ENCODE results near the gene PPM1D. TPM values are rescaled to one million over a fixed set of nuclear protein-coding genes. Genes with fewer than 3 reads are reported as not detected.

PPM1D gene
- total and polyA plus RNA-seq, 2 experiments from 2014 or later: 7.8 to 13.3 TPM

DNA sequence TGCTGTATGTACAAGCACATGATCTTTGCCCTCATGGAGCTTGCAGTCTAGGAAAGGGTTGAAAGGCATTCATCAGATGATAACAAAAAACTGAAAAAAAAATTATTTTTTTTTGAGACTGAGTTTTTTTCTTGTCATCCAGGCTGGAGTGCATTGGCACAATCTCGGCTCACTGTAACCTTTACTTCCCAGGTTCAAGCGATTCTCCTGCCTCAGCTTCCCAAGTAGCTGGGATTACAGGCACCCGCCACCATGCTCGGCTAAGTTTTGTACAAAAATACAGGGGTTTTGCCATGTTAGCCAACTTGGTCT lies 39.0 kb downstream of the PPM1D start (continued):
- TF ChIP-seq, protein P1, sequence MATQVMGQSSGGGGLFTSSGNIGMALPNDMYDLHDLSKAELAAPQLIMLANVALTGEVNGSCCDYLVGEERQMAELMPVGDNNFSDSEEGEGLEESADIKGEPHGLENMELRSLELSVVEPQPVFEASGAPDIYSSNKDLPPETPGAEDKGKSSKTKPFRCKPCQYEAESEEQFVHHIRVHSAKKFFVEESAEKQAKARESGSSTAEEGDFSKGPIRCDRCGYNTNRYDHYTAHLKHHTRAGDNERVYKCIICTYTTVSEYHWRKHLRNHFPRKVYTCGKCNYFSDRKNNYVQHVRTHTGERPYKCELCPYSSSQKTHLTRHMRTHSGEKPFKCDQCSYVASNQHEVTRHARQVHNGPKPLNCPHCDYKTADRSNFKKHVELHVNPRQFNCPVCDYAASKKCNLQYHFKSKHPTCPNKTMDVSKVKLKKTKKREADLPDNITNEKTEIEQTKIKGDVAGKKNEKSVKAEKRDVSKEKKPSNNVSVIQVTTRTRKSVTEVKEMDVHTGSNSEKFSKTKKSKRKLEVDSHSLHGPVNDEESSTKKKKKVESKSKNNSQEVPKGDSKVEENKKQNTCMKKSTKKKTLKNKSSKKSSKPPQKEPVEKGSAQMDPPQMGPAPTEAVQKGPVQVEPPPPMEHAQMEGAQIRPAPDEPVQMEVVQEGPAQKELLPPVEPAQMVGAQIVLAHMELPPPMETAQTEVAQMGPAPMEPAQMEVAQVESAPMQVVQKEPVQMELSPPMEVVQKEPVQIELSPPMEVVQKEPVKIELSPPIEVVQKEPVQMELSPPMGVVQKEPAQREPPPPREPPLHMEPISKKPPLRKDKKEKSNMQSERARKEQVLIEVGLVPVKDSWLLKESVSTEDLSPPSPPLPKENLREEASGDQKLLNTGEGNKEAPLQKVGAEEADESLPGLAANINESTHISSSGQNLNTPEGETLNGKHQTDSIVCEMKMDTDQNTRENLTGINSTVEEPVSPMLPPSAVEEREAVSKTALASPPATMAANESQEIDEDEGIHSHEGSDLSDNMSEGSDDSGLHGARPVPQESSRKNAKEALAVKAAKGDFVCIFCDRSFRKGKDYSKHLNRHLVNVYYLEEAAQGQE (IDR thresholded peaks at IDR 0.05; ENCODE audit: unreplicated experiment): no peak
- TF ChIP-seq ZNF331 (CRISPR knock-in tag; IDR thresholded peaks at IDR 0.05; ENCODE audit: low read depth): no peak

DNA sequence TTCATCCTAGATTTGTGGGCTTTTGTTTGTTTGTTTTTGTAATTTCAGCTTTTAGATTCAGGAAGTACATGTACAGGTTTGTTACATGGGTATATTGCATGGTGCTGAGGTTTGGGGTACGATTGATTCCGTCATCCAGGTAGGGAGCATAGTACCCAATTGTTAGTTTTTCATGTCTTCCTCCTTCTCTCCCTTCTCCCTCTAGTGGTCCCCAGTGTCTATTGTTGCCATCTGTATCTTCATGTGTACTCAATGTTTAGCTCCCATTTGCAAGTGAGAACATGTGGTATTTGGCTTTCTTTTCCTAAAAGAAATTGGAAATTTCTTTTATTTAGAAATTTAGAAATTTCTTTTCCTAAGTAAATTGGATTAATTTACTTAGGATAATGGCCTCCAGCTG lies 40.5 kb downstream of the PPM1D start:
- no peak for TF ChIP-seq EZH2phosphoT487 (IDR thresholded peaks at IDR 0.05; ENCODE audit: unreplicated experiment)
- TF ChIP-seq, protein P2, sequence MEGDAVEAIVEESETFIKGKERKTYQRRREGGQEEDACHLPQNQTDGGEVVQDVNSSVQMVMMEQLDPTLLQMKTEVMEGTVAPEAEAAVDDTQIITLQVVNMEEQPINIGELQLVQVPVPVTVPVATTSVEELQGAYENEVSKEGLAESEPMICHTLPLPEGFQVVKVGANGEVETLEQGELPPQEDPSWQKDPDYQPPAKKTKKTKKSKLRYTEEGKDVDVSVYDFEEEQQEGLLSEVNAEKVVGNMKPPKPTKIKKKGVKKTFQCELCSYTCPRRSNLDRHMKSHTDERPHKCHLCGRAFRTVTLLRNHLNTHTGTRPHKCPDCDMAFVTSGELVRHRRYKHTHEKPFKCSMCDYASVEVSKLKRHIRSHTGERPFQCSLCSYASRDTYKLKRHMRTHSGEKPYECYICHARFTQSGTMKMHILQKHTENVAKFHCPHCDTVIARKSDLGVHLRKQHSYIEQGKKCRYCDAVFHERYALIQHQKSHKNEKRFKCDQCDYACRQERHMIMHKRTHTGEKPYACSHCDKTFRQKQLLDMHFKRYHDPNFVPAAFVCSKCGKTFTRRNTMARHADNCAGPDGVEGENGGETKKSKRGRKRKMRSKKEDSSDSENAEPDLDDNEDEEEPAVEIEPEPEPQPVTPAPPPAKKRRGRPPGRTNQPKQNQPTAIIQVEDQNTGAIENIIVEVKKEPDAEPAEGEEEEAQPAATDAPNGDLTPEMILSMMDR (conservative IDR thresholded peaks at IDR 0.05; ENCODE audit: low read depth in 2 of 2): peak; percentile 49 to 68
- Histone ChIP-seq H2AFZ (no peak overlapping the region), H3K4me1 (ENCODE audit: insufficient read depth) (no peaks in the 10 kb centered on the region), H3K79me2 (replicated peaks; ENCODE audit: insufficient read depth) (peaks cover 32% of the 10 kb centered on the region), H4K20me1 (replicated peaks; ENCODE audit: insufficient read depth) (peaks cover 9% of the 10 kb centered on the region), H3K9me2 (ENCODE audit: insufficient read depth) (no peaks in the 10 kb centered on the region), H3K36me3 (ENCODE audit: insufficient read depth) (peaks cover 9% of the 10 kb centered on the region; the same call in 1 of the 2 replicates), H3K4me3 (no peak overlapping the region), H3K27me3 (ENCODE audit: insufficient read depth) (no peaks in the 10 kb centered on the region), H3K27ac (ENCODE audit: low read depth) (no peak overlapping the region), H3K4me2 (no peak overlapping the region), H3F3A (replicated peaks; ENCODE audit: low read depth) (no peaks in the 10 kb centered on the region; the same call in 1 of the 2 replicates)
- no peaks in the 10 kb centered on the region; the same call in none of the 3 replicates for H3K36me3 Mint-ChIP-seq (ENCODE audit: low read depth)
- H3K4me3 Mint-ChIP-seq: no peak overlapping the region
- ATAC-seq (peak; percentile 55), DNase-seq (ENCODE audit: low spot score) (peak; percentile 56)
- 0 out of 3 replicates have a peak, but pooled peaks cover 3% of the 10 kb centered on the region for H3K4me1 Mint-ChIP-seq
- peaks cover 7% of the 10 kb centered on the region for H3K27me3 Mint-ChIP-seq (ENCODE audit: insufficient read depth, low read depth, poor library complexity)
- H3K27ac Mint-ChIP-seq: no peak overlapping the region
- no peaks in the 10 kb centered on the region for H3K9me3 Mint-ChIP-seq

- H4K20me1 ChIP-seq (replicated peaks; ENCODE audit: insufficient read depth): peaks cover 9% of the 10 kb centered on the region
- H3K27ac ChIP-seq (ENCODE audit: low read depth): no peak overlapping the region
- H3K4me3 ChIP-seq: no peak overlapping the region
- no peak for TF ChIP-seq STAT1 (IDR thresholded peaks at IDR 0.05; ENCODE audit: unreplicated experiment)
- Mint-ChIP-seq H3K4me1 (0 out of 3 replicates have a peak, but pooled peaks cover 3% of the 10 kb centered on the region), H3K27ac (no peak overlapping the region), H3K36me3 (ENCODE audit: low read depth) (no peaks in the 10 kb centered on the region; the same call in none of the 3 replicates), H3K4me3 (no peak overlapping the region), H3K9me3 (no peaks in the 10 kb centered on the region), H3K27me3 (ENCODE audit: insufficient read depth, low read depth, poor library complexity) (peaks cover 7% of the 10 kb centered on the region)
- H3K9me2 ChIP-seq (ENCODE audit: insufficient read depth): no peaks in the 10 kb centered on the region
- H3F3A ChIP-seq (replicated peaks; ENCODE audit: low read depth): no peaks in the 10 kb centered on the region; the same call in 1 of the 2 replicates
- peaks cover 38% of the 10 kb centered on the region for H3K79me2 ChIP-seq (replicated peaks; ENCODE audit: insufficient read depth)
- DNase-seq (ENCODE audit: low spot score) (no peak), ATAC-seq (no peak)
- H2AFZ ChIP-seq: no peak overlapping the region
- H3K4me2 ChIP-seq: no peak overlapping the region
- no peaks in the 10 kb centered on the region for H3K4me1 ChIP-seq (ENCODE audit: insufficient read depth)
- peaks cover 4% of the 10 kb centered on the region; the same call in 1 of the 2 replicates for H3K36me3 ChIP-seq (ENCODE audit: insufficient read depth)
- no peaks in the 10 kb centered on the region for H3K27me3 ChIP-seq (ENCODE audit: insufficient read depth)
Observed at GRCh38 chr17:60641126-60641525, 41.1 kb downstream of the PPM1D start.

All from GM23338 (cell line).